ENCODE data around the gene PKNOX1.
"Not testable (repeated sequence)": the region's sequence is repeated elsewhere in the genome, so short reads cannot be mapped to it uniquely, and the experiment has no call there.

Gene PKNOX1

GRCh38 chr21:43021191-43021590 is 46.8 kb downstream of the PKNOX1 start:
- DNase-seq = no peak

GRCh38 chr21:43021756-43022600 is 47.6 kb downstream of the PKNOX1 start:
- no peak for DNase-seq

- DNase-seq = no peak
Measured at GRCh38 chr21:43023175-43023574, 48.8 kb downstream of the PKNOX1 start.

DNA sequence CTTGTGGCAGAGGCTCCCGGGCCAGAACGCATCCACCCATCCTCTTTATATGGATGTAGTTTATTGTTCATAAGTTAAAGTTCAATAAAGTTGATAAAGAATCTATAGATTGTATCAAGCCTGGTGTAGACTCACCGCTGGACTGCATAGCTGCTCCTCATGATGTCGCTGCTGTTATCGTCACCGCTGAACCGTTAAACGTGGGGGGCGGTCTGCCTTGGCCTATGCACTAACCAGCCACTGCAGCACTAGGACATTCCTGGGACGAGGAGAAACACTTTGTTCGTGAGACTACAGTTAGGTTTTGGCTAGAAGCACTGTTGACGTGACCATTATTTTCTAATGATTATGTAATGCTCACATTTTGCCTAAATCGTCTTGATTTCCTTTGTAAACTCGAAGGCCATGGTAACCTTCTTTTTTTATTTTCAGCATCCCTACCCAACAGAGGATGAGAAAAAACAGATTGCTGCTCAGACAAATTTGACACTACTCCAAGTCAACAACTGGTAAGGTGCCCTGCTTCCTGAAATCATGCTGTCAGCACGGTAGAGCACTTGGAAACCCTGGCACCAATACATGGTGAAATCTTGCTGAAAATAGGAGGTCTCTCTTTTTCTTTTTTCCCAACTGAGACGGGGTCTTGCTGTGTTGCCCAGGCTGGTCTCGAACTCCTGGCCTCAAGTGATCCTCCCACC is 50.2 kb downstream of the PKNOX1 start:
- no peak for DNase-seq

DNA sequence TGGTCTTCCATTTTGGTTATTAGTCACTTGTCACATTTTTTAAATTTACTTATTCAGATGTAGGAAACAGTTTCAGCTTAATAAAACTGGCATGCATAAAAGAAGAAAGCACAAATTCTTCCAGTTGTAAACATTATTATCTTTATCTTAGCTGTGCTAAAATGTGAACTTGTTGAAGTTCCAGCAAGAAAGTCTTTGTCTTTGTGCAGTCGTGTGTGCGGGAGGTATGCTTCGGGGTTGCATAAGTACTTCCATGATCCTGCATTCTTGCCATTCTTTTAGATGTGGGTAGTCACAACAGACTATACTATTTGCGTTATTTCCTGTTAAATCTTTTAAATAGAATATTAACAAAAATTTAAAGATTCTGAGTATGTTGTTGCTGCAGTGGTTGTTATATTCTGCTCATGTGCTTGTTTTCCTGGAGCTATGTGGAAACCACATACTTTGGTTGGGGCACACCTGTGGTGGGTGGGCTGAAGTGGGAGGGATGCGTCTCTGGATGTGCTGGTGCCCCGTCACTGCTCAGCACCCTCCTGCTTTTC is 51.3 kb downstream of the PKNOX1 start:
- DNase-seq = no peak

- no peak for DNase-seq
Measured at GRCh38 chr21:43027846-43028731, 53.7 kb downstream of the PKNOX1 start.

DNA sequence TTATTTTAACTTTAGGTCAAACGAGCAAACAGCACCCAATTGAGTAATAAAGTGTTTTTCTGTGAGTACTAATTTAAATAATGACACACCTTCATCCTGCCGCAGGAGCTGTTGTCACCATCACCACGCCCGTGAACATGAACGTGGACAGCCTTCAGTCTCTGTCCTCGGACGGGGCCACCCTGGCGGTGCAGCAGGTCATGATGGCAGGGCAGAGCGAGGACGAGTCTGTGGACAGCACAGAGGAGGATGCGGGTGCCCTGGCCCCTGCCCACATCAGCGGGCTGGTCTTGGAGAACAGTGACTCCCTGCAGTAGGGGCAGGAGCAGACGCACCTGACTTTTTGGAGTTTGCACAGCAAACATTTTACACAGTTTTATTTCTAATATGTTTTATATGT is 55.4 kb downstream of the PKNOX1 start:
- DNase-seq = no peak

DNA sequence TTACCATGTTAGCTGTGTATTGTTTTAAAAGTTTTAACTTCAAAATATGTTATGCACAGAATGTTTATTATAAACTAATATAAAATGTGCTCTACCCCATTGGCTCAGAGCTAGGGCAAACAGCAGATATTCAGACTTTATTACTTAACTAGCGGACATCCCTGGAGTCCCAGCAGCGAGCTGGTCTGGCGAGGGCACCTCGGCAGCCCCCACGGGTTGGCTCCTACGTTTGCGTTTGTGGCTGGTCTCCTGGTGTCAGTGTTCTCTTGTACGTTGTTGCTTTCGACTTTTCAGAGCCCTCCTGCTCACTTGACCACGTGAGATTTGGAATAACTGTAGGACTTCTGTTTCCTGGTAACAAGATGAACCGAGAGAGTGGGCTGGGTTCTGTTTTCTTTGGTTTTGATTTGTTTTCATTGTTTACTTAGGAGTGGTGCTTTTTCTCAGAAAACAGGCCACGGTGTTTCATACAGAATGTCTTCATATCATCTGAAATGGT is 56.8 kb downstream of the PKNOX1 start:
- no peak for DNase-seq

DNA sequence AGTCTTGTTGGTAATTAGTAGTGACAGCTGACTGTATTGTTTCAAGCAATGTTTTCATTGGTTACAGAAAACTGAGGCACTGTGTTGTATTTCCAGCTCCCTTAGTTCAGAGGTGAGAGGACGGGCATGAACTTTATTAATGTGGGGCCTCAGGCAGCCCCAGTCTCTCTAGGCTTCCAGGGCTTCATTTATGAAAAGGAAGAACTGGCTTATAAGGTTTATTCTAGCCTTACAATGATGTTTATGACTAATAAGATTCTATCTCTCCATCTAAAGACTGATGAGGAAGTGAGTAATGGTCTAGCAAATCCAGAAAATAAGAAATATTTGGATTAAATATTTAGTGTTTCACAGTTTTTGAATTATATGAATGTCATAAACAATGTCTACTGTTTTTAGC is 59.7 kb downstream of the PKNOX1 start:
- no peak for DNase-seq

- no peak for DNase-seq
Measured at GRCh38 chr21:43034826-43035225, 60.5 kb downstream of the PKNOX1 start.

GRCh38 chr21:43036889-43037288 is 62.5 kb downstream of the PKNOX1 start:
- DNase-seq = not testable (repeated sequence)

- DNase-seq = not testable (repeated sequence)
Measured at GRCh38 chr21:43037918-43038658, 63.7 kb downstream of the PKNOX1 start.

GRCh38 chr21:43038659-43039044 is 64.3 kb downstream of the PKNOX1 start:
- DNase-seq = not testable (repeated sequence)

GRCh38 chr21:43042169-43042568 is 67.8 kb downstream of the PKNOX1 start:
- DNase-seq = not testable (repeated sequence)

GRCh38 chr21:43043291-43043690 is 68.9 kb downstream of the PKNOX1 start:
- not testable (repeated sequence) for DNase-seq

- DNase-seq = not testable (repeated sequence)
Measured at GRCh38 chr21:43044547-43044946, 70.2 kb downstream of the PKNOX1 start.

DNA sequence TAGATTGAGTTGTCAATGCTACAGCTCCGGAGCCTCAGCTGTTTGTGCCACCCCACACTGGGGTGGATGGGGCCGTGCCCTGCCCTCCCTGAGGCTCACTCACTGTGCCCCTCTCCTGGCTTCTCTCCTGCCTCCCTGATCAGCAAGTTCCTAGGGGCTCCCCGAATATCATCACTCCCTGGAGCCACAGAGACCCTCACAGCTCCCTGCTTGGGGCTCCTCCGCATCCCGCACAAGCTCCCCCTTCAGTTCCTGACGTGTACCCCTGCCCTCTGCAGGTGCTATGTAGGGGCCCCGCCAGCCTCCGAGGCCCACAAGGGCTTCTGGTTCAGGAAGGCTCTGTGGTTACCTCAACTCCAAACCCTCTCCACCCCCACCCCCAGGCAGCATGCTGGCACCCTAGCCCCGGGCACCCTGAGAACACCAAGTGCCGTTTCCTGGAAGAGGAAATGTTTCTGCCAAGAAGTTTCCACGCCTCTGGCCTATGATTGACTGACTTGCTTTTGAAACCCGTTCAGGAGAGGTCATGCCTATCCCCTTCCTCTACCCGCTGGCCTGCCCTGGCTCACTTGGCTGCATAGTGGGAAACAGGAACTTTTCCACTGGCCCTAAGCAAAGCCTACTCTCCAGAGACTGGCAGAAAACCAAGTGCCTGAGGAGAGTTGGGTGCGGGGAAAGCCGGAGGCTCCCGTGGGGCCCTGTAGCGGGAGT is 71.0 kb downstream of the PKNOX1 start:
- DNase-seq = not testable (repeated sequence)

DNA sequence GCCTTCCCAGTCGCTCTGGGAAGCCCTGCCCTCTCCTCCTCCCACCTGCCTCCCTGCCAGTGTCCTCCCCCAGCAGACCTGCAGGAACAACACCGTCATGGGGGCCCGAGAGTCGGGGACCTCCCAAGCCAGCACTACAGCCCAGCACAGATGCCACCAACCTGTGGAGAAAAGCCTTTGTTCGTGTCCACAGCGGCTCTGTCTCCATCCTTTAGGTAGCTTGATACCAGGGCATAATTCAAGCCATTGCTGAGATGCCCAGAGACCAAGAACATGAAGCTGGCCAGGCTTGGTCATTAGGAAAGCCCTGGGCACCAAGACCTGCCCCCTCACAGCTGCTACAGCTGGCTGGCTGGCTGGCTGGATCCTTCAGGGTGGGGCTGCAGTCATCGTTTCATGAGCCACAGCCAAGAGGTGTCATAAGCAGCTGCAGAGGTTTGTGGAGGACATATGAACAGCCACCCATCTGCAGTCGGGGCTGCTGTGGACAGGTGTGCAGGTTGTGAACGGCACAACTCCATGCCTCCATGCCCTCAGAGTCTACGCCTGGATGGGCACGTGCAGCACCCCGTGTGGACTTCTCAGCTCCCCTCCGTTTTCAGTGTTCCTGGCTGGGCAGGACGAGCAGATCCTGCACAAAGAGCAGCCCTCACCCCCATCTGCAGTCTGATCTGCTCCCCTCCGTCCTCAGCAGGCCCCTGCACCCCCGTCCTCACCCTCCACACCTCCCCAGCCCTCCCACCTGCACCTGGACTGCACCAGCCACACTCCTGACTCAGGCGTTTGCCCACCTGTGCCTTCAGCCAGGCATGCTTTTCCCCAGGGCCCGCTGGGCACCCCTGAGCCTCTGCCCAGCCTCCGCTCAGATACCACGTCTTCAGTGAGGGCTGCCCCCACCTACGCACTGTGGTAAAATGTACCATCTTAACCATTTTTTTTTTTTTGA is 71.8 kb downstream of the PKNOX1 start:
- not testable (repeated sequence) for DNase-seq

DNA sequence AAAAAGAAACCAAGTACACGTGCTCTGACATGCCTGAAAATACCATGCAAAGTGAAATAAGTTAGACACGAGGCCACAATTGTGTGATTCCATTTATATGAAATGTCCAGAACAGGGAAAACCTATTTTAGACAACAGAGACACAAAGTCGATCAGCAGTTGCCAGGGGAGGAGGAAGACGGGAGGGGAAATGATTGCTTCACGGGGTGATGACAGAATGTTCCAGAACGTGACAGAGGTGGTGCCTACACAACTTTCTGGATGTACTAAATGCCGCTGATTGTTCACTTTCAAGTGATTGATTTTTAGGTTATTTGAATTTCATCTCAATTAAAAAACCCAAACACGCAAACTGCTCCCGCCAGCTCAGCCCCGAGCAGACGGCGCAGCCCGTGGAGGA is 78.8 kb downstream of the PKNOX1 start:
- not testable (repeated sequence) for DNase-seq

Data from NCI-H2227 treated with DMSO at 0.1 percent for 48 hours (cell line).